H9 (cell line): ENCODE measurements around the gene CFDP1. TPM values are rescaled to one million over a fixed set of nuclear protein-coding genes. Genes with fewer than 3 reads are reported as not detected.

Experiments used
- DNase-seq: peaks from one replicate; pipeline ENCODE4 v3.0.0-alpha.2; 2017
- H2AFZ ChIP-seq: one replicate; pipeline ENCODE4 v1.6.1; 2013; ENCODE audit warnings: mild to moderate bottlenecking, low read length, control low read depth, moderate library complexity
- H2AK5ac ChIP-seq: 2 replicates; pipeline ENCODE4 v1.6.1; 2013; ENCODE audit warnings: low read length, control low read depth, mixed read lengths; ENCODE audit not compliant: insufficient read length
- H2BK120ac ChIP-seq: one replicate; pipeline ENCODE4 v1.6.1; 2013; ENCODE audit warnings: low read depth, mild to moderate bottlenecking, low read length, control low read depth, inconsistent platforms; ENCODE audit not compliant: poor library complexity, severe bottlenecking
- H2BK12ac ChIP-seq: 2 replicates; pipeline ENCODE4 v1.6.1; 2013; ENCODE audit warnings: low read length, control low read depth, mixed read lengths, low read depth; ENCODE audit not compliant: insufficient read length
- H2BK15ac ChIP-seq: 2 replicates; pipeline ENCODE4 v1.6.1; 2013; ENCODE audit warnings: low read depth, low read length, control low read depth
- H2BK20ac ChIP-seq: one replicate; pipeline ENCODE4 v1.6.1; 2013; ENCODE audit warnings: low read depth, mild to moderate bottlenecking, low read length, control low read depth, inconsistent platforms; ENCODE audit not compliant: poor library complexity, severe bottlenecking
- H2BK5ac ChIP-seq: 2 replicates; pipeline ENCODE4 v1.6.1; 2013; ENCODE audit warnings: low read length, control low read depth, mixed read lengths; ENCODE audit not compliant: insufficient read length
- H3K14ac ChIP-seq: 2 replicates; pipeline ENCODE4 v1.6.1; 2013; ENCODE audit warnings: low read length, control low read depth; ENCODE audit not compliant: insufficient read depth
- H3K18ac ChIP-seq: 2 replicates; pipeline ENCODE4 v1.6.1; 2013; ENCODE audit warnings: low read depth, mild to moderate bottlenecking, mixed read lengths, low read length, control low read depth; ENCODE audit not compliant: insufficient read length
- H3K23ac ChIP-seq: 2 replicates; pipeline ENCODE4 v1.6.1; 2013; ENCODE audit warnings: low read length, control low read depth, mixed read lengths, low read depth; ENCODE audit not compliant: insufficient read length
- H3K23me2 ChIP-seq: 2 replicates; pipeline ENCODE4 v1.6.1; 2013; ENCODE audit warnings: low read depth, mild to moderate bottlenecking, mixed read lengths, low read length, control low read depth; ENCODE audit not compliant: insufficient read length, poor library complexity, severe bottlenecking
- H3K27ac ChIP-seq: 2 replicates; pipeline ENCODE4 v1.5.1; 2013; ENCODE audit warnings: low read length, control low read depth, mixed read lengths, low read depth; ENCODE audit not compliant: insufficient read length
- H3K27me3 ChIP-seq: 2 replicates; pipeline ENCODE4 v1.6.1; 2013; ENCODE audit warnings: low read length, control low read depth, inconsistent platforms; ENCODE audit not compliant: insufficient read depth
- H3K4ac ChIP-seq: 2 replicates; pipeline ENCODE4 v1.6.1; 2013; ENCODE audit warnings: low read depth, mild to moderate bottlenecking, control low read depth, inconsistent platforms, low read length, moderate library complexity
- H3K4me1 ChIP-seq: 2 replicates; pipeline ENCODE4 v1.6.1; 2013; ENCODE audit warnings: low read length, control low read depth, inconsistent platforms; ENCODE audit not compliant: insufficient read depth
- H3K4me2 ChIP-seq: 2 replicates; pipeline ENCODE4 v1.6.1; 2013; ENCODE audit warnings: low read length, control low read depth, mixed read lengths; ENCODE audit not compliant: insufficient read length, insufficient read depth
- H3K56ac ChIP-seq: 2 replicates; pipeline ENCODE4 v1.6.1; 2013; ENCODE audit warnings: low read depth, mild to moderate bottlenecking, mixed read lengths, low read length, control low read depth; ENCODE audit not compliant: insufficient read length
- H3K79me1 ChIP-seq: 2 replicates; pipeline ENCODE4 v1.6.1; 2013; ENCODE audit warnings: low read depth, mild to moderate bottlenecking, moderate library complexity, low read length, control low read depth, inconsistent platforms; ENCODE audit not compliant: insufficient read depth, poor library complexity, severe bottlenecking
- H3K79me2 ChIP-seq: 2 replicates; pipeline ENCODE4 v1.6.1; 2013; ENCODE audit warnings: low read length, control low read depth, inconsistent platforms; ENCODE audit not compliant: insufficient read depth
- H3K9ac ChIP-seq: 2 replicates; pipeline ENCODE4 v1.6.1; 2013; ENCODE audit warnings: low read length, control low read depth, mixed read lengths; ENCODE audit not compliant: insufficient read length; ENCODE audit errors: extremely low read depth
- H3K9me3 ChIP-seq: one replicate; pipeline ENCODE4 v1.6.1; 2013; ENCODE audit warnings: low read depth, low read length, inconsistent platforms; ENCODE audit not compliant: control insufficient read depth
- H3T11ph ChIP-seq: one replicate; pipeline ENCODE4 v1.6.1; 2013; ENCODE audit warnings: mild to moderate bottlenecking, low read length, control low read depth, inconsistent platforms
- H4K20me1 ChIP-seq: one replicate; pipeline ENCODE4 v1.6.1; 2013; ENCODE audit not compliant: control insufficient read depth, insufficient read length, insufficient read depth
- H4K5ac ChIP-seq: 2 replicates; pipeline ENCODE4 v1.6.1; 2013; ENCODE audit warnings: low read depth, mild to moderate bottlenecking, mixed read lengths, low read length, control low read depth; ENCODE audit not compliant: insufficient read length
- H4K8ac ChIP-seq: replicated peaks from 2 replicates; pipeline ENCODE4 v1.6.1; 2013; ENCODE audit warnings: low read length, control low read depth, mixed read lengths, low read depth; ENCODE audit not compliant: insufficient read length
- H4K91ac ChIP-seq: 2 replicates; pipeline ENCODE4 v1.6.1; 2013; ENCODE audit warnings: low read depth, mild to moderate bottlenecking, moderate library complexity, mixed read lengths, low read length, control low read depth; ENCODE audit not compliant: insufficient read length
- H3K27ac Mint-ChIP-seq, 3 experiments: 2 replicates in 2 of 3; 3 replicates in 1 of 3; pipeline ENCODE4 v1.8.0; 2020 to 2021; ENCODE audit warnings: mixed read lengths in 3 of 3, mild to moderate bottlenecking in 1 of 3, moderate library complexity in 1 of 3
- H3K27me3 Mint-ChIP-seq: 2 replicates; pipeline ENCODE4 v1.8.0; 2021; ENCODE audit warnings: low read depth, mild to moderate bottlenecking, moderate library complexity, mixed read lengths
- H3K36me3 Mint-ChIP-seq, 3 experiments: 2 replicates in 2 of 3; 3 replicates in 1 of 3; pipeline ENCODE4 v1.8.0; 2020 to 2021; ENCODE audit warnings: low read depth in 3 of 3, mixed read lengths in 3 of 3; ENCODE audit not compliant: insufficient read depth in 1 of 3
- H3K4me1 Mint-ChIP-seq, 2 experiments: 2 replicates each; pipeline ENCODE4 v1.8.0; 2020; ENCODE audit warnings: mixed read lengths in 2 of 2
- H3K4me3 Mint-ChIP-seq, 2 experiments: 2 replicates in 1 of 2; 3 replicates in 1 of 2; pipeline ENCODE4 v1.8.0; 2020 to 2021; ENCODE audit warnings: mild to moderate bottlenecking in 2 of 2, mixed read lengths in 2 of 2, moderate library complexity in 1 of 2
- H3K9me3 Mint-ChIP-seq, 2 experiments: 2 replicates in 1 of 2; 3 replicates in 1 of 2; pipeline ENCODE4 v1.8.0; 2020; ENCODE audit warnings: mild to moderate bottlenecking in 2 of 2, mixed read lengths in 2 of 2, moderate library complexity in 1 of 2
- total RNA-seq: library from RNA; stranded (reverse); gene quantifications from 2 replicates; pipeline ENCODE4 v1.2.1, GENCODE V29; 2021
- TF ChIP-seq, protein P1 (sequence below): fragments of 200-600 bp; sonication (generic); conservative IDR thresholded peaks from 3 replicates; pipeline ENCODE4 v1.8.0; 2021; ENCODE audit warnings: antibody characterized with exemption, mild to moderate bottlenecking

The CFDP1 gene
- total RNA-seq, 1 experiment from 2014 or later, result 89.2 TPM

DNA sequence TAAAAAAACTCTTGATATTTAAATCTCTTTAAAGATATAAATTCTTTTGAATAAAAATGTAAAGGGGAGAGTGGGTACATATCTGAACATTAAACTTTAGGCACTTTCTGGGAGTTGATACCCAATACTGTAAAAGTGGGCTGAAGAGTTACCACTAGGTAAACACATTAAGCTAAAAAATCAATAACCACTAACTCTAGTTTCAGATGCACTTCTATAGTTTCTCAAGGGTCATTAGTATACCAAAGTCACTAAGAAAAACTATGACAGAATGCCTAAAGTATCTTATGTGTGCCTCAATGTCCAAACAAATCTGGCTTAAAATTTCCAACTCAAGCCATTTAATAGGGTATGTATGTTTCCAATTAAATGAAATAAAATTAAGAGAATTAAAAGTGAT is 13.1 kb upstream of the CFDP1 start:
- H4K5ac ChIP-seq, result no peak overlapping the region
- H3K9me3 ChIP-seq, result no peaks in the 10 kb centered on the region
- DNase-seq, result no peak
- no peaks in the 10 kb centered on the region for H4K20me1 ChIP-seq
- peaks cover 4% of the 10 kb centered on the region for H3K79me1 ChIP-seq
- H3K18ac ChIP-seq, result no peak overlapping the region
- no peaks in the 10 kb centered on the region for H3K79me2 ChIP-seq
- no peaks in the 10 kb centered on the region for H3K27me3 Mint-ChIP-seq
- H2BK5ac ChIP-seq, result no peak overlapping the region
- H3K56ac ChIP-seq, result no peak overlapping the region
- TF ChIP-seq, protein P1, sequence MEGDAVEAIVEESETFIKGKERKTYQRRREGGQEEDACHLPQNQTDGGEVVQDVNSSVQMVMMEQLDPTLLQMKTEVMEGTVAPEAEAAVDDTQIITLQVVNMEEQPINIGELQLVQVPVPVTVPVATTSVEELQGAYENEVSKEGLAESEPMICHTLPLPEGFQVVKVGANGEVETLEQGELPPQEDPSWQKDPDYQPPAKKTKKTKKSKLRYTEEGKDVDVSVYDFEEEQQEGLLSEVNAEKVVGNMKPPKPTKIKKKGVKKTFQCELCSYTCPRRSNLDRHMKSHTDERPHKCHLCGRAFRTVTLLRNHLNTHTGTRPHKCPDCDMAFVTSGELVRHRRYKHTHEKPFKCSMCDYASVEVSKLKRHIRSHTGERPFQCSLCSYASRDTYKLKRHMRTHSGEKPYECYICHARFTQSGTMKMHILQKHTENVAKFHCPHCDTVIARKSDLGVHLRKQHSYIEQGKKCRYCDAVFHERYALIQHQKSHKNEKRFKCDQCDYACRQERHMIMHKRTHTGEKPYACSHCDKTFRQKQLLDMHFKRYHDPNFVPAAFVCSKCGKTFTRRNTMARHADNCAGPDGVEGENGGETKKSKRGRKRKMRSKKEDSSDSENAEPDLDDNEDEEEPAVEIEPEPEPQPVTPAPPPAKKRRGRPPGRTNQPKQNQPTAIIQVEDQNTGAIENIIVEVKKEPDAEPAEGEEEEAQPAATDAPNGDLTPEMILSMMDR, result no peak
- H3K36me3 Mint-ChIP-seq, result peaks cover 7 to 38% (median 25%) of the 10 kb centered on the region in 3 experiments; a peak in 6 of 7 replicates
- no peak overlapping the region for H2BK20ac ChIP-seq
- no peaks in the 10 kb centered on the region for H3K4me1 ChIP-seq
- H3K23ac ChIP-seq, result no peak overlapping the region
- no peaks in the 10 kb centered on the region for H3K9me3 Mint-ChIP-seq
- no peaks in the 10 kb centered on the region for H3K27me3 ChIP-seq
- H4K8ac ChIP-seq, result no peak overlapping the region
- no peak overlapping the region for H3K27ac Mint-ChIP-seq
- H3K4me2 ChIP-seq, result no peak overlapping the region
- no peak overlapping the region for H2BK15ac ChIP-seq
- H3K23me2 ChIP-seq, result no peaks in the 10 kb centered on the region
- peaks cover 0 to 3% of the 10 kb centered on the region in 2 experiments; a peak in 1 of 4 replicates for H3K4me1 Mint-ChIP-seq
- no peak overlapping the region for H3K14ac ChIP-seq
- no peak overlapping the region for H3K4me3 Mint-ChIP-seq
- no peak overlapping the region for H4K91ac ChIP-seq
- H3T11ph ChIP-seq, result no peak overlapping the region
- no peak overlapping the region for H2BK120ac ChIP-seq
- no peak overlapping the region for H2BK12ac ChIP-seq
- H3K4ac ChIP-seq, result no peak overlapping the region
- no peak overlapping the region for H3K9ac ChIP-seq
- H2AFZ ChIP-seq, result no peak overlapping the region
- no peak overlapping the region for H2AK5ac ChIP-seq
- no peak overlapping the region for H3K27ac ChIP-seq
